GM12892 (cell line): Measurements from ENCODE around the gene PRDM11.

Source experiments
- POLR2A ChIP-seq: IDR thresholded peaks from 2 replicates; pipeline ENCODE4 v1.6.1; 2011; ENCODE audit warnings: low read depth, low read length, control low read depth
- POLR2AphosphoS5 ChIP-seq: IDR thresholded peaks from 2 replicates; pipeline ENCODE4 v1.6.1; 2011; ENCODE audit warnings: low read depth, low read length, control low read depth
- TAF1 ChIP-seq: IDR thresholded peaks from 2 replicates; pipeline ENCODE4 v1.6.1; 2011; ENCODE audit warnings: low read depth, mild to moderate bottlenecking, control low read depth, low read length, borderline replicate concordance

GRCh38 chr11:45259592-45259991 lies 113.2 kb downstream of the PRDM11 start:
- TF ChIP-seq TAF1 (no peak), POLR2A (no peak), POLR2AphosphoS5 (no peak)
